ENCODE results near the gene SLC10A3.

The SLC10A3 gene

GRCh38 chrX:154462396-154462795, 28.0 kb downstream of the SLC10A3 start:
- DNase-seq, result no peak

GRCh38 chrX:154460326-154460725, 30.1 kb downstream of the SLC10A3 start:
- no peak for DNase-seq

GRCh38 chrX:154459832-154460231, 30.6 kb downstream of the SLC10A3 start:
- DNase-seq, result no peak

- DNase-seq, result no peak
These were observed 31.3 kb downstream of the SLC10A3 start for GRCh38 chrX:154458954-154459778.

GRCh38 chrX:154458116-154458953, 32.1 kb downstream of the SLC10A3 start, which contains the start of gene PLXNA3:
PLXNA3 (plus strand) TSS chrX:154458281; CDS start chrX:154460184, 1,903 bp downstream.
- peak; percentile 35 for DNase-seq

GRCh38 chrX:154457491-154458115, 32.8 kb downstream of the SLC10A3 start:
- DNase-seq, result peak; percentile 30

- no peak for DNase-seq
These were observed 37.6 kb downstream of the SLC10A3 start for GRCh38 chrX:154452823-154453222.

- DNase-seq, result no peak
These were observed 40.1 kb downstream of the SLC10A3 start for GRCh38 chrX:154450312-154450711.

GRCh38 chrX:154449618-154450017, 40.8 kb downstream of the SLC10A3 start:
- DNase-seq, result no peak

- DNase-seq, result no peak
These were observed 41.9 kb downstream of the SLC10A3 start for GRCh38 chrX:154448484-154448883.

GRCh38 chrX:154446430-154446829, 44.0 kb downstream of the SLC10A3 start:
- no peak for DNase-seq

- DNase-seq, result no peak
These were observed 44.7 kb downstream of the SLC10A3 start for GRCh38 chrX:154445776-154446175.

- DNase-seq, result no peak
These were observed 45.6 kb downstream of the SLC10A3 start for GRCh38 chrX:154444755-154445246.

- peak; percentile 70 for DNase-seq
These were observed 46.3 kb downstream of the SLC10A3 start, which contains the start of gene FAM50A for GRCh38 chrX:154443992-154444754. FAM50A (plus strand) TSS chrX:154444141; CDS start chrX:154444236, 95 bp downstream.

- no peak for DNase-seq
These were observed 46.9 kb downstream of the SLC10A3 start for GRCh38 chrX:154443479-154443910.

- no peak for DNase-seq
These were observed 48.3 kb downstream of the SLC10A3 start for GRCh38 chrX:154441984-154442707.

- DNase-seq, result no peak
These were observed 48.9 kb downstream of the SLC10A3 start for GRCh38 chrX:154441564-154441963.

- no peak for DNase-seq
These were observed 49.6 kb downstream of the SLC10A3 start for GRCh38 chrX:154440623-154441357.

GRCh38 chrX:154439841-154440240, 50.6 kb downstream of the SLC10A3 start:
- no peak for DNase-seq
